Gastrocnemius medialis (tissue), 4 donors: Measurements from ENCODE around the gene BCL11A. TPM values are rescaled to one million over a fixed set of nuclear protein-coding genes. Genes with fewer than 3 reads are reported as not detected.

ENCODE experiments used
- ATAC-seq, 2 donors: fragments of 150-250 bp; one replicate each; pipeline ENCODE4 v1.9.1; 2016
- DNase-seq, 2 donors: peaks; one replicate each; pipeline ENCODE4 v3.0.0-alpha.2; 2019
- H3K27ac ChIP-seq, 4 donors: fragments of 200-600 bp; sonication (generic); 1 replicate in 1 of 4; 2 replicates in 3 of 4; pipeline ENCODE4 v1.5.1; 2016 to 2018; ENCODE audit warnings: mild to moderate bottlenecking in 2 of 4, moderate library complexity in 1 of 4
- H3K27me3 ChIP-seq, 3 donors: fragments of 200-600 bp; sonication (generic) in 2 of 3; 1 replicate in 1 of 3; 2 replicates in 2 of 3; pipeline versions ENCODE4 v1.5.1 to v1.6.0; 2016 to 2019; ENCODE audit warnings: mild to moderate bottlenecking in 1 of 3, moderate library complexity in 1 of 3
- H3K36me3 ChIP-seq, 2 donors: fragments of 200-600 bp; sonication (generic) in 1 of 2; one replicate each; pipeline ENCODE4 v1.5.1; 2017 to 2018
- H3K4me1 ChIP-seq, 2 donors: fragments of 200-600 bp; sonication (generic) in 1 of 2; one replicate each; pipeline ENCODE4 v1.5.1; 2016 to 2017; ENCODE audit warnings: mild to moderate bottlenecking in 2 of 2
- H3K4me3 ChIP-seq, 4 donors: fragments of 200-600 bp; sonication (generic) in 3 of 4; 1 replicate in 1 of 4; 2 replicates in 3 of 4; pipeline ENCODE4 v1.5.1; 2016 to 2019; ENCODE audit warnings: mild to moderate bottlenecking in 2 of 4
- H3K9me3 ChIP-seq, 3 donors: fragments of 200-600 bp; sonication (generic) in 2 of 3; 1 replicate in 1 of 3; 2 replicates in 2 of 3; pipeline ENCODE4 v1.5.1; 2016 to 2019
- POLR2A ChIP-seq, 2 donors: fragments of 450-650 bp; IDR thresholded peaks; one replicate each; pipeline ENCODE4 v1.6.1; 2017; ENCODE audit warnings: antibody characterized with exemption in 2 of 2, mild to moderate bottlenecking in 2 of 2, moderate library complexity in 2 of 2
- in situ Hi-C, 4 donors: fragments of 200-750 bp; cut with MboI; loops; one replicate each; pipeline versions ENCODE4 v1.15.0 to v1.8.0; 2017; ENCODE audit warnings: low sequenced_read_pairs in 4 of 4
- intact Hi-C: fragments of 100-400 bp; cut with DNase I; formaldehyde crosslinking; loops from one replicate; pipeline ENCODE4 v1.15.1; 2023; ENCODE audit warnings: low total_unique reads
- total RNA-seq, 4 donors: library from RNA; depleted of rRNA; stranded (reverse); fragments of >200 nt; gene quantifications; one replicate each; pipeline versions ENCODE4 v1.1.0 to v1.2.3, GENCODE V29; 2016
- TF ChIP-seq, protein P1 (sequence below), 5 experiments: fragments of 450-650 bp in 3 of 5; fragments of 200-600 bp in 2 of 5; sonication (generic) in 2 of 5; IDR thresholded peaks in 4 of 5; conservative IDR thresholded peaks in 1 of 5; 1 replicate in 4 of 5; 2 replicates in 1 of 5; pipeline ENCODE4 v1.5.1; 2016 to 2019; ENCODE audit warnings: antibody characterized with exemption in 5 of 5, mild to moderate bottlenecking in 3 of 5, moderate library complexity in 3 of 5

BCL11A gene
- total RNA-seq, 4 donors from 2014 or later, result 0.04 to 1.0 (median 0.07) TPM; not detected in 1

GRCh38 chr2:60407398-60407797, 146.1 kb downstream of the BCL11A start:
- H3K4me1 ChIP-seq, result peaks cover 0 to 5% of the 10 kb centered on the region in 2 donors
- H3K9me3 ChIP-seq, result no peaks in the 10 kb centered on the region
- ATAC-seq, result no peak
- in situ Hi-C loops (no loop called here), intact Hi-C loops (no loop called here)
- no peak for DNase-seq
- no peak for TF ChIP-seq POLR2A (IDR thresholded peaks at IDR 0.05)
- TF ChIP-seq, protein P1, sequence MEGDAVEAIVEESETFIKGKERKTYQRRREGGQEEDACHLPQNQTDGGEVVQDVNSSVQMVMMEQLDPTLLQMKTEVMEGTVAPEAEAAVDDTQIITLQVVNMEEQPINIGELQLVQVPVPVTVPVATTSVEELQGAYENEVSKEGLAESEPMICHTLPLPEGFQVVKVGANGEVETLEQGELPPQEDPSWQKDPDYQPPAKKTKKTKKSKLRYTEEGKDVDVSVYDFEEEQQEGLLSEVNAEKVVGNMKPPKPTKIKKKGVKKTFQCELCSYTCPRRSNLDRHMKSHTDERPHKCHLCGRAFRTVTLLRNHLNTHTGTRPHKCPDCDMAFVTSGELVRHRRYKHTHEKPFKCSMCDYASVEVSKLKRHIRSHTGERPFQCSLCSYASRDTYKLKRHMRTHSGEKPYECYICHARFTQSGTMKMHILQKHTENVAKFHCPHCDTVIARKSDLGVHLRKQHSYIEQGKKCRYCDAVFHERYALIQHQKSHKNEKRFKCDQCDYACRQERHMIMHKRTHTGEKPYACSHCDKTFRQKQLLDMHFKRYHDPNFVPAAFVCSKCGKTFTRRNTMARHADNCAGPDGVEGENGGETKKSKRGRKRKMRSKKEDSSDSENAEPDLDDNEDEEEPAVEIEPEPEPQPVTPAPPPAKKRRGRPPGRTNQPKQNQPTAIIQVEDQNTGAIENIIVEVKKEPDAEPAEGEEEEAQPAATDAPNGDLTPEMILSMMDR (IDR thresholded peaks at IDR 0.05 in 4 of 5, conservative IDR thresholded peaks at IDR 0.05 in 1 of 5), result no peak
- H3K27me3 ChIP-seq, result no peaks in the 10 kb centered on the region
- H3K4me3 ChIP-seq, result no peak overlapping the region
- H3K36me3 ChIP-seq, result no peaks in the 10 kb centered on the region
- no peak overlapping the region for H3K27ac ChIP-seq

DNA sequence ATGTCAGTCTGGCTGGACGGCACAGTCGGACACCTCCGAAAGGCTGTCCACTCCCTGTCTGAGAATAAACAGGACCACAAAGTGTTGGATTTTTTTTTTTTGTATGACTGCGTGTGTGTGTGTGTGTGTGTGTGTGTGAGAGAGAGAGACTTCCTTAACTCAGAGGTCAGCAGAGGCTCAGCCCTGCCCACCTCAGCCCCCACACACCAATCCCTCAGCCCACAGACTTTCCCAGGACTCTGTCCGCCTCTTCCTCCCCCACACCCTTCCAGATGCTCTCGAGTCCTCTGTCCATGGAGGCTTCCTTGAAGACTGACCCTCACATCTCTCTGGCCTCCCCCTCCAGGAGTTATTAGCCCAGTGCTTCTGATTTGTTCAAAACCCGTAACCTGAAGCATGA, 147.3 kb downstream of the BCL11A start:
- H3K4me1 ChIP-seq, result peaks cover 0 to 5% of the 10 kb centered on the region in 2 donors
- H3K9me3 ChIP-seq, result no peaks in the 10 kb centered on the region
- no peak for TF ChIP-seq POLR2A (IDR thresholded peaks at IDR 0.05)
- TF ChIP-seq, protein P1 (IDR thresholded peaks at IDR 0.05 in 4 of 5, conservative IDR thresholded peaks at IDR 0.05 in 1 of 5), result no peak
- in situ Hi-C loops (no loop called here), intact Hi-C loops (no loop called here)
- no peak overlapping the region for H3K4me3 ChIP-seq
- no peaks in the 10 kb centered on the region for H3K36me3 ChIP-seq
- H3K27ac ChIP-seq, result no peak overlapping the region
- no peak for ATAC-seq
- no peak for DNase-seq
- no peaks in the 10 kb centered on the region for H3K27me3 ChIP-seq

DNA sequence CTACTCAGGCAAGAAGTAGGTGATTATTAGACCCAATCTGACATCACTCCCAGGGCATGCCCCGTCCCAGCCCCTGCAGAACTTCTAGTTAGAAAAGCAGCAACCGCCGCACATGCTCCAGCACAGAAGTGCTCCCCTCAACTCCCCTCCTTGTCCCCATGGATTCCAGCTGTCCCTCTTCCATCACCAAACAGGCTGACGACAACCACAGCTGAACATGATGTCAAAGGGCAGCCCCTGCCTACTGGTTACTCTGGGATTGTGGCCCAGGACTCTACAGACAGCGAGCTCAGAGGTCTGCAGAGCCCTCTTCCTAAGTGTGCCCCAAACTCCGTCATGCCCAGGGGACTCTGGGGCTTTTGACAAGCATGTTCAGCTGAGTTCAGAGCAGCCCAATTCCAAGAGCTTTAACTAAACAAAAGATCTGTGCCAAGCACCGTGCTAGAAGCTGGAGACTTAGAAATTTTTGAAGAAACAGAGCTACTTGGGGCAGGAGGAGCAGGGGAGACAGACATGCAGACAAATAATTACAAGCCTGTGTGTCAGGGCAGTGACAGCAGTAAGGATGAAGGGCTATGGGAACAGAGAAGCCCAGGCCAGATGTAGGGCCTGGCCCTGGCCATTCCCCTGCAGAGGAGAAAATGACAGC, 148.1 kb downstream of the BCL11A start:
- TF ChIP-seq POLR2A (IDR thresholded peaks at IDR 0.05), result no peak
- TF ChIP-seq, protein P1 (IDR thresholded peaks at IDR 0.05 in 4 of 5, conservative IDR thresholded peaks at IDR 0.05 in 1 of 5), result no peak
- intact Hi-C loops, result no loop called here
- no peak for ATAC-seq

More for the DNA sequence above, 148.1 kb downstream of the BCL11A start:
- in situ Hi-C loops, result no loop called here
- H3K36me3 ChIP-seq, result no peaks in the 10 kb centered on the region
- no peak for DNase-seq
- no peaks in the 10 kb centered on the region for H3K9me3 ChIP-seq
- H3K4me1 ChIP-seq, result peaks cover 0 to 5% of the 10 kb centered on the region in 2 donors
- H3K4me3 ChIP-seq, result no peak overlapping the region
- H3K27me3 ChIP-seq, result no peaks in the 10 kb centered on the region
- H3K27ac ChIP-seq, result no peak overlapping the region

Other genes starting within 250 kb of the BCL11A start
- 10 to 100 TPM in 2 of 4 donors, 1 to 10 TPM in 2; 8.4 to 13.6 (median 9.6) TPM for gene PAPOLG, start 202.6 kb upstream of the BCL11A start, total RNA-seq